ENCODE data around the gene CTIF.

- TF ChIP-seq, protein P1, sequence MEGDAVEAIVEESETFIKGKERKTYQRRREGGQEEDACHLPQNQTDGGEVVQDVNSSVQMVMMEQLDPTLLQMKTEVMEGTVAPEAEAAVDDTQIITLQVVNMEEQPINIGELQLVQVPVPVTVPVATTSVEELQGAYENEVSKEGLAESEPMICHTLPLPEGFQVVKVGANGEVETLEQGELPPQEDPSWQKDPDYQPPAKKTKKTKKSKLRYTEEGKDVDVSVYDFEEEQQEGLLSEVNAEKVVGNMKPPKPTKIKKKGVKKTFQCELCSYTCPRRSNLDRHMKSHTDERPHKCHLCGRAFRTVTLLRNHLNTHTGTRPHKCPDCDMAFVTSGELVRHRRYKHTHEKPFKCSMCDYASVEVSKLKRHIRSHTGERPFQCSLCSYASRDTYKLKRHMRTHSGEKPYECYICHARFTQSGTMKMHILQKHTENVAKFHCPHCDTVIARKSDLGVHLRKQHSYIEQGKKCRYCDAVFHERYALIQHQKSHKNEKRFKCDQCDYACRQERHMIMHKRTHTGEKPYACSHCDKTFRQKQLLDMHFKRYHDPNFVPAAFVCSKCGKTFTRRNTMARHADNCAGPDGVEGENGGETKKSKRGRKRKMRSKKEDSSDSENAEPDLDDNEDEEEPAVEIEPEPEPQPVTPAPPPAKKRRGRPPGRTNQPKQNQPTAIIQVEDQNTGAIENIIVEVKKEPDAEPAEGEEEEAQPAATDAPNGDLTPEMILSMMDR (conservative IDR thresholded peaks at IDR 0.05; ENCODE audit: low read length), result no peak
- no peak for TF ChIP-seq EZH2phosphoT487 (IDR thresholded peaks at IDR 0.05; ENCODE audit: borderline replicate concordance, low read depth, low read length)
Measured at GRCh38 chr18:48904091-48904490, 365.3 kb downstream of the CTIF start.

Measured in OCI-LY7 (cell line).